ENCODE results near the gene TDRD12. TPM values are rescaled to one million over a fixed set of nuclear protein-coding genes. Genes with fewer than 3 reads are reported as not detected.

Gene TDRD12
- polyA plus RNA-seq, 1 donor (not counting 4 experiments of a cell fraction or from before 2014, with no cell fraction given) = 0.04 TPM

DNA sequence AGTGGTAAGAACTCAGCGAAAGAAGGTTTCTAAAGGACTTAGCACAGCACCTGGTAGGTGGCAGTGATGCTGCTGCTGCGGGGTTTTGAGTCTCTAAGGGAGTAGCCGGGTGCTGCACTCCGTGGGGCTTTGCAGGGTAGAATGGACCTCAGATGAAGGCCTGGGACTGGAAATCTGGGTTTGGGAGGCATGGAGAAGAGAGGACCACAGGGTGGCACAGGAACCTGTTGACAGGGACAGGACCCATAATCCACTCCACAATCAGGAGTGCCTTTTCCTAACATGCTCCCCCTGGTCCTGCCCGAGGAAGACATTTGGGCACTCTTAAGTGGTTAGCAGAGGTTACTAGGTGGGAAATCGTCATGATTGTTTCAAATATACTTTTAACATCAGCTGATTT, 29.8 kb downstream of the TDRD12 start:
- H3K27me3 ChIP-seq (ENCODE audit: control insufficient read depth, extremely low read depth, insufficient read depth, low read length) = no peaks in the 10 kb centered on the region
- H2AFZ ChIP-seq (ENCODE audit: control insufficient read depth, low read length) = no peak overlapping the region
- no peaks in the 10 kb centered on the region for H3K36me3 ChIP-seq (ENCODE audit: control insufficient read depth in 2 of 2, extremely low read depth in 1 of 2, insufficient read depth in 2 of 2, low read length in 2 of 2)
- H3K9ac ChIP-seq (ENCODE audit: control insufficient read depth, extremely low read depth, insufficient read depth, low read length) = no peak overlapping the region
- no peak for TF ChIP-seq EZH2 (IDR thresholded peaks at IDR 0.05; ENCODE audit: low read length)
- TF ChIP-seq, protein P1, sequence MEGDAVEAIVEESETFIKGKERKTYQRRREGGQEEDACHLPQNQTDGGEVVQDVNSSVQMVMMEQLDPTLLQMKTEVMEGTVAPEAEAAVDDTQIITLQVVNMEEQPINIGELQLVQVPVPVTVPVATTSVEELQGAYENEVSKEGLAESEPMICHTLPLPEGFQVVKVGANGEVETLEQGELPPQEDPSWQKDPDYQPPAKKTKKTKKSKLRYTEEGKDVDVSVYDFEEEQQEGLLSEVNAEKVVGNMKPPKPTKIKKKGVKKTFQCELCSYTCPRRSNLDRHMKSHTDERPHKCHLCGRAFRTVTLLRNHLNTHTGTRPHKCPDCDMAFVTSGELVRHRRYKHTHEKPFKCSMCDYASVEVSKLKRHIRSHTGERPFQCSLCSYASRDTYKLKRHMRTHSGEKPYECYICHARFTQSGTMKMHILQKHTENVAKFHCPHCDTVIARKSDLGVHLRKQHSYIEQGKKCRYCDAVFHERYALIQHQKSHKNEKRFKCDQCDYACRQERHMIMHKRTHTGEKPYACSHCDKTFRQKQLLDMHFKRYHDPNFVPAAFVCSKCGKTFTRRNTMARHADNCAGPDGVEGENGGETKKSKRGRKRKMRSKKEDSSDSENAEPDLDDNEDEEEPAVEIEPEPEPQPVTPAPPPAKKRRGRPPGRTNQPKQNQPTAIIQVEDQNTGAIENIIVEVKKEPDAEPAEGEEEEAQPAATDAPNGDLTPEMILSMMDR (optimal IDR thresholded peaks at IDR 0.05 in 1 of 3, IDR thresholded peaks at IDR 0.05 in 1 of 3, conservative IDR thresholded peaks at IDR 0.05 in 1 of 3; ENCODE audit: extremely low read depth in 1 of 3, insufficient read depth in 2 of 3, low read length in 3 of 3) = no peak
- H3K4me2 ChIP-seq (ENCODE audit: control insufficient read depth, extremely low read depth, insufficient read depth, low read depth, low read length) = no peak overlapping the region
- no peaks in the 10 kb centered on the region for H3K9me3 ChIP-seq (ENCODE audit: control insufficient read depth, low read depth, low read length)
- H3K4me1 ChIP-seq (ENCODE audit: control insufficient read depth, extremely low read depth, insufficient read depth, low read length) = no peaks in the 10 kb centered on the region
- no peak for DNase-seq (ENCODE audit: low read depth, low spot score)
- FAIRE-seq = no peak
- H3K27ac ChIP-seq (ENCODE audit: control insufficient read depth, insufficient read depth, low read length) = no peak overlapping the region
- H3K9me1 ChIP-seq (ENCODE audit: control insufficient read depth, extremely low read depth, insufficient read depth, low read length) = no peaks in the 10 kb centered on the region
- no peaks in the 10 kb centered on the region for H4K20me1 ChIP-seq (ENCODE audit: control insufficient read depth, extremely low read depth, insufficient read depth, low read length)
- no peaks in the 10 kb centered on the region for H3K79me2 ChIP-seq (ENCODE audit: control insufficient read depth, insufficient read depth, low read length)
- dilution Hi-C loops (cut with MboI; ENCODE audit: extremely low pct_ligation_motif_present, low sequenced_read_pairs) = no loop called here
- H3K4me3 ChIP-seq (ENCODE audit: control insufficient read depth in 2 of 3, extremely low read depth in 1 of 3, insufficient read depth in 2 of 3, low read depth in 1 of 3, low read length in 3 of 3) = no peak overlapping the region

GRCh38 chr19:32750441-32751055, 31.0 kb downstream of the TDRD12 start:
- Histone ChIP-seq H3K27ac (ENCODE audit: control insufficient read depth, insufficient read depth, low read length) (no peak overlapping the region), H3K79me2 (ENCODE audit: control insufficient read depth, insufficient read depth, low read length) (no peaks in the 10 kb centered on the region), H2AFZ (ENCODE audit: control insufficient read depth, low read length) (no peak overlapping the region), H3K4me3 (ENCODE audit: control insufficient read depth in 2 of 3, extremely low read depth in 1 of 3, insufficient read depth in 2 of 3, low read depth in 1 of 3, low read length in 3 of 3) (no peak overlapping the region), H3K36me3 (ENCODE audit: control insufficient read depth in 2 of 2, extremely low read depth in 1 of 2, insufficient read depth in 2 of 2, low read length in 2 of 2) (no peaks in the 10 kb centered on the region), H4K20me1 (ENCODE audit: control insufficient read depth, extremely low read depth, insufficient read depth, low read length) (no peaks in the 10 kb centered on the region), H3K4me2 (ENCODE audit: control insufficient read depth, extremely low read depth, insufficient read depth, low read depth, low read length) (no peak overlapping the region), H3K9ac (ENCODE audit: control insufficient read depth, extremely low read depth, insufficient read depth, low read length) (no peak overlapping the region), H3K27me3 (ENCODE audit: control insufficient read depth, extremely low read depth, insufficient read depth, low read length) (no peaks in the 10 kb centered on the region), H3K9me1 (ENCODE audit: control insufficient read depth, extremely low read depth, insufficient read depth, low read length) (no peaks in the 10 kb centered on the region), H3K9me3 (ENCODE audit: control insufficient read depth, low read depth, low read length) (no peaks in the 10 kb centered on the region), H3K4me1 (ENCODE audit: control insufficient read depth, extremely low read depth, insufficient read depth, low read length) (no peaks in the 10 kb centered on the region)
- FAIRE-seq (no peak), DNase-seq (ENCODE audit: low read depth, low spot score) (no peak)
- no peak for TF ChIP-seq EZH2 (IDR thresholded peaks at IDR 0.05; ENCODE audit: low read length)
- TF ChIP-seq, protein P1 (optimal IDR thresholded peaks at IDR 0.05 in 1 of 3, IDR thresholded peaks at IDR 0.05 in 1 of 3, conservative IDR thresholded peaks at IDR 0.05 in 1 of 3; ENCODE audit: extremely low read depth in 1 of 3, insufficient read depth in 2 of 3, low read length in 3 of 3) = no peak
- dilution Hi-C loops (cut with MboI; ENCODE audit: extremely low pct_ligation_motif_present, low sequenced_read_pairs) = no loop called here
